HepG2 (cell line): ENCODE results near the gene SRCIN1. TPM values are rescaled to one million over a fixed set of nuclear protein-coding genes. Genes with fewer than 3 reads are reported as not detected.

Source experiments
- ATAC-seq: fragments of 200-7000 bp; cut with Tn5 transposase; 3 replicates; pipeline ENCODE4 v1.9.1; 2020; ENCODE audit warnings: mild to moderate bottlenecking, moderate library complexity
- BruUV-seq: library from RNA; stranded (reverse); fragments of 400-500 nt; replicated peaks from 2 replicates; lab custom pipeline; 2021; lab: Mats Ljungman, UMichigan
- CTCF ChIA-PET: fragments of 300-600 bp; formaldehyde crosslinking; extraction: SDS; loops from one replicate; lab custom pipeline; 2021; ENCODE audit warnings: low total read pairs, inconsistent platforms, low intra/inter-chr PET ratio; lab: Yijun Ruan, JAX
- POLR2A ChIA-PET: fragments of 350-600 bp; sonication (Branson Sonifier 250); formaldehyde crosslinking; loops from one replicate; lab custom pipeline; 2020; ENCODE audit warnings: antibody characterized with exemption, inconsistent platforms; lab: Yijun Ruan, JAX
- DNase-seq: peaks from one replicate; pipeline ENCODE4 v3.0.0-alpha.2; 2015; ENCODE audit warnings: low spot score
- FAIRE-seq: peaks from 3 replicates; lab custom pipeline; 2011; peaks lifted over from hg19 to GRCh38; lab: Jason Lieb, UNC
- H2AFZ ChIP-seq: one replicate; pipeline ENCODE4 v1.6.1; 2011; ENCODE audit warnings: low read length, inconsistent platforms
- H3K27ac ChIP-seq: fragments of 300-600 bp; 3 replicates; pipeline ENCODE4 v1.8.0; 2011; ENCODE audit warnings: mixed run types, mild to moderate bottlenecking, mixed read lengths, low read length, inconsistent platforms; ENCODE audit not compliant: insufficient read depth; ENCODE audit errors: extremely low read length
- H3K27me3 ChIP-seq, 2 experiments: fragments of 200-600 bp in 1 of 2; 2 replicates in 1 of 2; 3 replicates in 1 of 2; pipeline versions ENCODE4 v1.6.0 to v1.8.0; 2011; ENCODE audit warnings: low read length in 2 of 2, mild to moderate bottlenecking in 2 of 2, moderate library complexity in 2 of 2, inconsistent platforms in 1 of 2; ENCODE audit not compliant: insufficient read depth in 2 of 2, control insufficient read depth in 1 of 2
- H3K36me3 ChIP-seq, 2 experiments: fragments of 200-600 bp in 1 of 2; replicated peaks in 1 of 2; 2 replicates in 1 of 2; 3 replicates in 1 of 2; pipeline versions ENCODE4 v1.5.1 to v1.8.0; 2011; ENCODE audit warnings: low read length in 2 of 2, inconsistent platforms in 1 of 2; ENCODE audit not compliant: insufficient read depth in 2 of 2, control insufficient read depth in 1 of 2
- H3K4me1 ChIP-seq: 2 replicates; pipeline ENCODE4 v1.5.1; 2012; ENCODE audit warnings: low read length, inconsistent platforms; ENCODE audit not compliant: insufficient read depth
- H3K4me2 ChIP-seq: 2 replicates; pipeline ENCODE4 v1.6.0; 2011; ENCODE audit warnings: low read depth, low read length, inconsistent platforms
- H3K4me3 ChIP-seq, 3 experiments: fragments of 200-600 bp in 1 of 3; sonication (generic), shearing (Covaris generic) in 1 of 3; replicated peaks in 1 of 3; 2 replicates each; pipeline ENCODE4 v1.5.1; 2011 to 2016; ENCODE audit warnings: low read length in 3 of 3, inconsistent platforms in 2 of 3, low read depth in 2 of 3, mild to moderate bottlenecking in 2 of 3, control low read depth in 1 of 3, mixed read lengths in 1 of 3; ENCODE audit not compliant: insufficient read depth in 1 of 3
- H3K79me2 ChIP-seq: one replicate; pipeline ENCODE4 v1.6.1; 2011; ENCODE audit warnings: low read length, inconsistent platforms; ENCODE audit not compliant: insufficient read depth
- H3K9ac ChIP-seq: 2 replicates; pipeline ENCODE4 v1.6.0; 2011; ENCODE audit warnings: mild to moderate bottlenecking, low read depth, low read length, inconsistent platforms; ENCODE audit not compliant: insufficient read depth
- H3K9me3 ChIP-seq: 2 replicates; pipeline ENCODE4 v1.5.1; 2012; ENCODE audit warnings: mild to moderate bottlenecking, low read length
- H4K20me1 ChIP-seq: 2 replicates; pipeline ENCODE4 v1.6.0; 2011; ENCODE audit warnings: inconsistent platforms, mild to moderate bottlenecking, low read length, moderate library complexity; ENCODE audit not compliant: insufficient read depth
- KDM3A ChIP-seq: IDR thresholded peaks from 2 replicates; pipeline ENCODE4 v1.6.1; 2018; ENCODE audit warnings: low read depth, missing compliant biosample characterization
- KMT2A ChIP-seq: sonication (generic); formaldehyde crosslinking; IDR thresholded peaks from 2 replicates; pipeline ENCODE4 v1.4.0; 2020; ENCODE audit warnings: missing genetic modification reagents
- MED13 ChIP-seq: sonication (generic); formaldehyde crosslinking; IDR thresholded peaks from 2 replicates; pipeline ENCODE4 v1.5.0; 2020; ENCODE audit warnings: missing genetic modification reagents
- NCOA1 ChIP-seq: sonication (generic); formaldehyde crosslinking; IDR thresholded peaks from 2 replicates; pipeline ENCODE4 v1.9.0; 2021; ENCODE audit warnings: missing genetic modification reagents
- PLRG1 ChIP-seq: fragments of 450-650 bp; conservative IDR thresholded peaks from 2 replicates; pipeline ENCODE4 v1.6.1; 2016
- ZNF142 ChIP-seq: sonication (generic); formaldehyde crosslinking; IDR thresholded peaks from 2 replicates; pipeline ENCODE4 v1.4.0; 2020; ENCODE audit warnings: missing genetic modification reagents
- ZNF276 ChIP-seq: sonication (generic); formaldehyde crosslinking; IDR thresholded peaks from 2 replicates; pipeline ENCODE4 v1.4.0; 2020; ENCODE audit warnings: mild to moderate bottlenecking, low read depth, missing genetic modification reagents
- ZNF281 ChIP-seq: sonication (generic); formaldehyde crosslinking; IDR thresholded peaks from 2 replicates; pipeline ENCODE4 v1.4.0; 2020; ENCODE audit warnings: missing genetic modification reagents, borderline replicate concordance
- ZNF841 ChIP-seq: sonication (generic); formaldehyde crosslinking; IDR thresholded peaks from 2 replicates; pipeline ENCODE4 v1.8.1; 2023; ENCODE audit warnings: missing genetic modification reagents, borderline replicate concordance
- ZUFSP ChIP-seq: sonication (generic); formaldehyde crosslinking; IDR thresholded peaks from 2 replicates; pipeline ENCODE4 v1.9.0; 2021; ENCODE audit warnings: missing genetic modification reagents, mild to moderate bottlenecking, borderline replicate concordance
- WGBS: methylation state at CpG from one replicate; pipeline ENCODE4 v1.1.6; 2017; ENCODE audit warnings: low lambda C conversion rate; 5-methylcytosine and 5-hydroxymethylcytosine counted together
- in situ Hi-C: cut with HindIII; loops from 2 replicates; pipeline ENCODE4 v1.10.0; 2017; ENCODE audit warnings: low pct_unique_long_range_greater_than_20kb; ENCODE audit not compliant: extremely low pct_ligation_motif_present
- intact Hi-C: fragments of 100-400 bp; cut with micrococcal nuclease; formaldehyde crosslinking; loops from one replicate; pipeline ENCODE4 v1.10.0; 2022; ENCODE audit not compliant: unreplicated experiment
- polyA plus RNA-seq, 8 experiments: library from polyadenylated mRNA; depleted of rRNA in 3 of 8; stranded (reverse) in 7 of 8; unstranded in 1 of 8; fragments of >200 nt; fragmentation: Illumina TruSeq in 4 of 8; extraction: Trizol in 4 of 8; gene quantifications; 2 replicates each; pipeline versions ENCODE4 v1.2.1 to v1.2.3, GENCODE V29; 2011 to 2016; ENCODE audit warnings: low read depth in 4 of 8, missing spikeins in 1 of 8, mixed read lengths in 1 of 8; ENCODE audit not compliant: insufficient read depth in 1 of 8
- total RNA-seq, 5 experiments: library from RNA; depleted of rRNA; stranded (reverse); fragments of >200 nt; fragmentation: Illumina TruSeq; extraction: Trizol; gene quantifications; 2 replicates each; pipeline ENCODE4 v1.2.3, GENCODE V29; 2016; ENCODE audit warnings: low read depth in 1 of 5

The SRCIN1 gene
- total and polyA plus RNA-seq, 2 of the 13 experiments (the other 11 are each of a cell fraction or from before 2014, with no cell fraction given): 1.2 to 9.6 TPM

GRCh38 chr17:38590988-38591758 lies 14.6 kb downstream of the SRCIN1 start:
- H3K27ac ChIP-seq: no peak overlapping the region
- peaks cover 43% of the 10 kb centered on the region for H3K4me1 ChIP-seq
- CTCF ChIA-PET: no interaction called here
- ATAC-seq: peak; percentile 70
- H3K9me3 ChIP-seq: no peaks in the 10 kb centered on the region
- H3K36me3 ChIP-seq: no peaks in the 10 kb centered on the region
- intact Hi-C loops (no loop called here), in situ Hi-C loops (no loop called here)
- BruUV-seq: no TSS peak
- H3K9ac ChIP-seq: no peak overlapping the region; the same call in 1 of the 2 replicates
- no peak overlapping the region; a peak in 1 of 6 replicates for H3K4me3 ChIP-seq
- H3K4me2 ChIP-seq: peak overlapping the region; percentile 11
- H3K27me3 ChIP-seq: peaks cover 0 to 9% of the 10 kb centered on the region in 2 experiments; a peak in 2 of 5 replicates
- POLR2A ChIA-PET: interaction anchor here (0.6 to 1.3 kb wide), 3 partner anchors 32 to 68 kb away, joined by 3 to 4 read pairs (median 3); no protein-coding TSS in a partner anchor
- H3K79me2 ChIP-seq: no peaks in the 10 kb centered on the region
- peak; percentile 78 for DNase-seq
- no peak overlapping the region for H2AFZ ChIP-seq
- peaks cover 5% of the 10 kb centered on the region; the same call in 1 of the 2 replicates for H4K20me1 ChIP-seq
- WGBS: 39% methylated on average over 4 of the region's 6 CpGs
- FAIRE-seq: no peak
- no peak for TF ChIP-seq ZNF841 (CRISPR knock-in tag)
- no peak for TF ChIP-seq KDM3A (CRISPR knock-in tag)
- no peak for TF ChIP-seq ZUFSP (CRISPR knock-in tag)
- TF ChIP-seq PLRG1: no peak
- TF ChIP-seq ZNF142: no peak
- no peak for TF ChIP-seq MED13
- TF ChIP-seq KMT2A (CRISPR knock-in tag): no peak
- no peak for TF ChIP-seq NCOA1 (CRISPR knock-in tag)
- TF ChIP-seq ZNF276: no peak
- TF ChIP-seq ZNF281 (CRISPR knock-in tag): peak; percentile 91
